Measurements from ENCODE around the gene MED7. TPM values are rescaled to one million over a fixed set of nuclear protein-coding genes. Genes with fewer than 3 reads are reported as not detected.

The MED7 gene
- total RNA-seq, 1 donor from 2014 or later, result 9.6 TPM

DNA sequence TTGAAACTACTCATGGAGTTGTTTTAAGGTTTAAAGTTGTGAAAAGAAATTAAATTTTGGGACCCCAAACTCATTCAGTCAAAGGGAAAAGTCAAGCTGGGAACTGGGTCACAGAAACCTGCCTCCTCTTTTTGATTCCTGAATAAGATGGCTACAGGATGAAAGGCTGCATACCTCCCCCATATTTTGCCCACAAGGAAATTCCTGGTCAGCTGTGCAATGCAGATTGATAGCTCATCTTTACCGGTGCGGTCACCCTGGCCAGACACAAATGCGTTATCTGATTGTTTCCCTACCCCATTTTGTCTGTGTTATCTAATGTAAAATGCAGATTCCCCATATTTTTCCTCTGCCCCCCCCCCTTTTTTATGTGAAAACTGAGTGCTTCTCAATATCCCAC, 35.2 kb downstream of the MED7 start:
- peaks cover 31% of the 10 kb centered on the region for H3K4me1 Mint-ChIP-seq (ENCODE audit: low read depth, unreplicated experiment)
- Histone ChIP-seq H3K9ac (ENCODE audit: low read length) (no peak overlapping the region), H4K20me1 (ENCODE audit: insufficient read depth, low read length) (no peaks in the 10 kb centered on the region), H3K27ac (ENCODE audit: low read depth, low read length) (no peak overlapping the region), H3K27me3 (ENCODE audit: insufficient read depth, low read length) (no peaks in the 10 kb centered on the region), H3K9me3 (ENCODE audit: insufficient read depth, low read depth, low read length) (no peaks in the 10 kb centered on the region), H2AFZ (ENCODE audit: low read depth, low read length) (peak overlapping the region; percentile 5), H3K4me3 (ENCODE audit: insufficient read depth, low read depth, low read length) (no peak overlapping the region), H3K4me2 (ENCODE audit: low read length) (peak overlapping the region; percentile 9), H3K36me3 (ENCODE audit: insufficient read depth, low read length) (no peaks in the 10 kb centered on the region), H3K79me2 (ENCODE audit: insufficient read depth, low read length) (no peaks in the 10 kb centered on the region), H3K4me1 (ENCODE audit: insufficient read depth, low read length) (no peaks in the 10 kb centered on the region)
- no peaks in the 10 kb centered on the region for H3K27me3 Mint-ChIP-seq (ENCODE audit: low read depth, unreplicated experiment)
- H3K27ac Mint-ChIP-seq (ENCODE audit: unreplicated experiment), result peak overlapping the region; percentile 97
- FAIRE-seq, result no peak
- peak; percentile 54 for DNase-seq (ENCODE audit: low read depth)
- peak overlapping the region; percentile 55 for H3K4me3 Mint-ChIP-seq (ENCODE audit: unreplicated experiment)
- TF ChIP-seq, protein P1, sequence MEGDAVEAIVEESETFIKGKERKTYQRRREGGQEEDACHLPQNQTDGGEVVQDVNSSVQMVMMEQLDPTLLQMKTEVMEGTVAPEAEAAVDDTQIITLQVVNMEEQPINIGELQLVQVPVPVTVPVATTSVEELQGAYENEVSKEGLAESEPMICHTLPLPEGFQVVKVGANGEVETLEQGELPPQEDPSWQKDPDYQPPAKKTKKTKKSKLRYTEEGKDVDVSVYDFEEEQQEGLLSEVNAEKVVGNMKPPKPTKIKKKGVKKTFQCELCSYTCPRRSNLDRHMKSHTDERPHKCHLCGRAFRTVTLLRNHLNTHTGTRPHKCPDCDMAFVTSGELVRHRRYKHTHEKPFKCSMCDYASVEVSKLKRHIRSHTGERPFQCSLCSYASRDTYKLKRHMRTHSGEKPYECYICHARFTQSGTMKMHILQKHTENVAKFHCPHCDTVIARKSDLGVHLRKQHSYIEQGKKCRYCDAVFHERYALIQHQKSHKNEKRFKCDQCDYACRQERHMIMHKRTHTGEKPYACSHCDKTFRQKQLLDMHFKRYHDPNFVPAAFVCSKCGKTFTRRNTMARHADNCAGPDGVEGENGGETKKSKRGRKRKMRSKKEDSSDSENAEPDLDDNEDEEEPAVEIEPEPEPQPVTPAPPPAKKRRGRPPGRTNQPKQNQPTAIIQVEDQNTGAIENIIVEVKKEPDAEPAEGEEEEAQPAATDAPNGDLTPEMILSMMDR (IDR thresholded peaks at IDR 0.05; ENCODE audit: insufficient read depth, low read depth, low read length), result no peak
- no peak for TF ChIP-seq EZH2 (IDR thresholded peaks at IDR 0.05; ENCODE audit: insufficient read depth, low read length)
- H3K9me3 Mint-ChIP-seq (ENCODE audit: unreplicated experiment), result no peaks in the 10 kb centered on the region
- no peaks in the 10 kb centered on the region for H3K36me3 Mint-ChIP-seq (ENCODE audit: low read depth, unreplicated experiment)

- H3K4me2 ChIP-seq (ENCODE audit: low read length), result peak overlapping the region; percentile 9
- no peaks in the 10 kb centered on the region for H3K27me3 Mint-ChIP-seq (ENCODE audit: low read depth, unreplicated experiment)
- H2AFZ ChIP-seq (ENCODE audit: low read depth, low read length), result peak overlapping the region; percentile 5
- no peak overlapping the region for H3K4me3 ChIP-seq (ENCODE audit: insufficient read depth, low read depth, low read length)
- FAIRE-seq (no peak), DNase-seq (ENCODE audit: low read depth) (peak; percentile 5)
- H3K27ac ChIP-seq (ENCODE audit: low read depth, low read length), result no peak overlapping the region
- H3K9me3 ChIP-seq (ENCODE audit: insufficient read depth, low read depth, low read length), result no peaks in the 10 kb centered on the region
- H3K4me1 ChIP-seq (ENCODE audit: insufficient read depth, low read length), result no peaks in the 10 kb centered on the region
- H3K9ac ChIP-seq (ENCODE audit: low read length), result no peak overlapping the region
- no peak for TF ChIP-seq EZH2 (IDR thresholded peaks at IDR 0.05; ENCODE audit: insufficient read depth, low read length)
- TF ChIP-seq, protein P1 (IDR thresholded peaks at IDR 0.05; ENCODE audit: insufficient read depth, low read depth, low read length), result no peak
- no peaks in the 10 kb centered on the region for H3K27me3 ChIP-seq (ENCODE audit: insufficient read depth, low read length)
- H3K27ac Mint-ChIP-seq (ENCODE audit: unreplicated experiment), result peak overlapping the region; percentile 97
- no peaks in the 10 kb centered on the region for H3K79me2 ChIP-seq (ENCODE audit: insufficient read depth, low read length)
- no peaks in the 10 kb centered on the region for H3K36me3 ChIP-seq (ENCODE audit: insufficient read depth, low read length)
- peaks cover 31% of the 10 kb centered on the region for H3K4me1 Mint-ChIP-seq (ENCODE audit: low read depth, unreplicated experiment)
- H4K20me1 ChIP-seq (ENCODE audit: insufficient read depth, low read length), result no peaks in the 10 kb centered on the region
- no peaks in the 10 kb centered on the region for H3K9me3 Mint-ChIP-seq (ENCODE audit: unreplicated experiment)
- H3K36me3 Mint-ChIP-seq (ENCODE audit: low read depth, unreplicated experiment), result no peaks in the 10 kb centered on the region
- peak overlapping the region; percentile 55 for H3K4me3 Mint-ChIP-seq (ENCODE audit: unreplicated experiment)
These were observed 35.8 kb downstream of the MED7 start for GRCh38 chr5:157106630-157107461.

DNA sequence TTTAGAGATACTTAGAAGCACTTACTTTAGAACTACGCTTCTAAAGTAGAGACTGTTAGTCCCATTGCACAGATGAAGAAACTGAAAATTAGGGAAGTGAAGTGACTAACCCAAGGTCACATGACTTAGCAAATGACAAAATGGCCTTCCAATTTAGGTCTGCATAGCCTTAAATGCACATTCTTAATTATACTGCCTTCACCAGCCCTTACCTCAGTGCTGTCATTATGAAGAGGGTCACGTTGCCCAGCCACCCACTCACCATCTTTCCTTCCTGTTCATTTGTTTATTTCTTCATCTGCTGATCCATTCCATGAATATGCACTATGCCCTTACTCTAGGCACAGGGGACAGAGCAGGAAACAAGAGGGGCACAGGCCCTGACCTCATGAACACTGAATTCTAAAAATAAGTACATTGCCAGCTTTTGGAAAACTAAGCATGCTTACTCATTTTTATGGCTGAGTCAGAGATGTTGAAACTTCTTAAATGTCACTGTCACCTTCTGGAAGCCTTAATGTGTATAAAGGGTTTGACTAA, 42.5 kb downstream of the MED7 start:
- Mint-ChIP-seq H3K27ac (ENCODE audit: unreplicated experiment) (no peak overlapping the region), H3K27me3 (ENCODE audit: low read depth, unreplicated experiment) (no peaks in the 10 kb centered on the region), H3K9me3 (ENCODE audit: unreplicated experiment) (no peaks in the 10 kb centered on the region), H3K36me3 (ENCODE audit: low read depth, unreplicated experiment) (no peaks in the 10 kb centered on the region), H3K4me1 (ENCODE audit: low read depth, unreplicated experiment) (peaks cover 8% of the 10 kb centered on the region), H3K4me3 (ENCODE audit: unreplicated experiment) (no peak overlapping the region)
- H3K9me3 ChIP-seq (ENCODE audit: insufficient read depth, low read depth, low read length), result no peaks in the 10 kb centered on the region
- no peaks in the 10 kb centered on the region for H3K36me3 ChIP-seq (ENCODE audit: insufficient read depth, low read length)
- H3K27ac ChIP-seq (ENCODE audit: low read depth, low read length), result no peak overlapping the region
- H3K27me3 ChIP-seq (ENCODE audit: insufficient read depth, low read length), result no peaks in the 10 kb centered on the region
- no peak overlapping the region for H2AFZ ChIP-seq (ENCODE audit: low read depth, low read length)
- peak; percentile 34 for FAIRE-seq
- no peak overlapping the region for H3K4me3 ChIP-seq (ENCODE audit: insufficient read depth, low read depth, low read length)
- no peak overlapping the region for H3K9ac ChIP-seq (ENCODE audit: low read length)
- H3K4me2 ChIP-seq (ENCODE audit: low read length), result peak overlapping the region; percentile 15
- TF ChIP-seq, protein P1 (IDR thresholded peaks at IDR 0.05; ENCODE audit: insufficient read depth, low read depth, low read length), result no peak
- TF ChIP-seq EZH2 (IDR thresholded peaks at IDR 0.05; ENCODE audit: insufficient read depth, low read length), result no peak
- no peaks in the 10 kb centered on the region for H4K20me1 ChIP-seq (ENCODE audit: insufficient read depth, low read length)
- H3K4me1 ChIP-seq (ENCODE audit: insufficient read depth, low read length), result peaks cover 6% of the 10 kb centered on the region
- H3K79me2 ChIP-seq (ENCODE audit: insufficient read depth, low read length), result no peaks in the 10 kb centered on the region
- DNase-seq (ENCODE audit: low read depth), result peak; percentile 22
